BJ (cell line): ENCODE results near the gene OLFM2. TPM values are rescaled to one million over a fixed set of nuclear protein-coding genes. Genes with fewer than 3 reads are reported as not detected.
"Not testable (repeated sequence)": the region's sequence is repeated elsewhere in the genome, so short reads cannot be mapped to it uniquely, and the experiment has no call there.

Experiments used
- CTCF ChIA-PET: fragments of 350-600 bp; formaldehyde crosslinking; extraction: SDS; loops from one replicate; lab custom pipeline; 2021; ENCODE audit warnings: antibody characterized with exemption, inconsistent platforms; lab: Yijun Ruan, JAX
- POLR2A ChIA-PET: fragments of 300-600 bp; sonication (Branson Sonifier 250); formaldehyde crosslinking; extraction: SDS; loops from one replicate; lab custom pipeline; 2021; ENCODE audit warnings: antibody characterized with exemption; lab: Charles Lee
- DNase-seq: peaks from one replicate; pipeline ENCODE4 v3.0.0-alpha.2; 2011; ENCODE audit warnings: low read depth
- H3K27me3 ChIP-seq: 2 replicates; pipeline ENCODE4 v1.6.0; 2011; ENCODE audit warnings: low read length; ENCODE audit not compliant: control insufficient read depth, insufficient read depth
- H3K36me3 ChIP-seq: 2 replicates; pipeline ENCODE4 v1.5.1; 2011; ENCODE audit warnings: low read length; ENCODE audit not compliant: control insufficient read depth, insufficient read depth
- H3K4me3 ChIP-seq: 2 replicates; pipeline ENCODE4 v1.5.1; 2011; ENCODE audit warnings: low read depth, mild to moderate bottlenecking, control low read depth, low read length
- CTCF ChIP-seq: IDR thresholded peaks from 2 replicates; pipeline ENCODE4 v1.5.1; 2011; ENCODE audit warnings: low read depth, mild to moderate bottlenecking, control low read depth, inconsistent platforms, low read length, moderate library complexity; ENCODE audit not compliant: insufficient read depth
- polyA plus RNA-seq: library from polyadenylated mRNA; depleted of rRNA; stranded (reverse); fragments of >200 nt; gene quantifications from 2 replicates; pipeline ENCODE4 v1.2.3, GENCODE V29; 2011

The OLFM2 gene
- polyA plus RNA-seq, 1 experiment = 88.3 TPM

DNA sequence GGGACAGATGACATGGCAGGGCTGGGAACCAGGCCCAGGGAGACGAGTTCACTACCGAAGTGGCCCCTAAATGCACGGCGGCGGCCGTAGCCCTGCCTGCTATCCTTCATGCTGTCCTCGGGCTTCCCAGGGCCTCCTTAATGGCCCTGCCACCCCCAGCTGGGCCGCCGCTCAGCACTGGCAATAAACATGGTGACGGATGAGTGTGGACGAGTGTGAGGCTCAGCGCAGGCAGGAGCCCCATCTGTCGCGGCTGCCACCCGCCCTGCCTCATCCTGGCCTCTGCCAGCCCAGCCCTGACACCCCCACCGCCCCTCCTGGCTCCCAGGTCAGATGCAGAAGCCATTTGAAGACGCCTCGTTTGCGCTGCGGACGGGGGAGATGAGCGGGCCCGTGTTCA, 87.6 kb downstream of the OLFM2 start:
- H3K27me3 ChIP-seq = no peaks in the 10 kb centered on the region
- no peak for DNase-seq
- ChIA-PET POLR2A (no interaction called here), CTCF (no interaction called here)
- TF ChIP-seq CTCF = no peak
- H3K36me3 ChIP-seq = peaks cover 15% of the 10 kb centered on the region
- no peak overlapping the region for H3K4me3 ChIP-seq

GRCh38 chr19:9848060-9848459, 88.3 kb downstream of the OLFM2 start:
- ChIA-PET POLR2A (no interaction called here), CTCF (interaction anchor here (0.6 to 1.3 kb wide), 5 partner anchors 9 to 1521 kb away, joined by 3 to 8 read pairs (median 4); no protein-coding TSS in a partner anchor)
- Histone ChIP-seq H3K36me3 (peaks cover 18% of the 10 kb centered on the region), H3K27me3 (no peaks in the 10 kb centered on the region), H3K4me3 (no peak overlapping the region)
- peak; percentile 39 for TF ChIP-seq CTCF
- no peak for DNase-seq

DNA sequence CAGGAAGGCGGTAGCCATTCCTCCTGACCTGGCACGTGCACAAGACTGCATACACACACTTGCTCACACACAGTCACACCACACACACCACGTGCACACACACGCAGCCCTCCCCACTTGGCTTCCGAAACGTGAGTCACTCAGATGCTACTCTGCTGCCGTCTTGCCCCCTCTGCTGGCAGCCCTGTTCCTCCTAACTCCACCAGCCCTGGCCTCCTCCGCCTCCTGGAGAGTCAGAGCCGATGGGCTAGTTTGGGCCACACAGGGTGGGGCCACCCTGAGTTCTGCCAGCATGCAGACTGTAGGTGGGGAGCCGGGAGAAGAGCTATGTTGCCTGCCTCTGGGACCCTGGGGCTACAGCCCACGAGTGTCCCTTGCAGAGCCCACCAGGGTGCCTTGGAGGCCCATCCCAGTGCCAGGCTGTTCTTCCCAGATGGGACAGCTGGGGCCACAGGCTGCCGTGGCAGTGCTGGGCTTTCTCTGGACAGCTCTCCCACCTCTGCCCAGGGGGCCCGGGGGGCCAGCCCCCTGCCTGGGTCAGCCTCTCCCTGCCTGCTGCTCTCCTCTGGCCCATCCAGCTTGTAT, 89.1 kb downstream of the OLFM2 start:
- CTCF ChIA-PET = interaction anchor here (0.9 to 1.3 kb wide), 4 partner anchors 8 to 26 kb away, joined by 3 to 8 read pairs (median 4); no protein-coding TSS in a partner anchor
- Histone ChIP-seq H3K4me3 (no peak overlapping the region), H3K36me3 (peaks cover 25% of the 10 kb centered on the region), H3K27me3 (no peaks in the 10 kb centered on the region)
- DNase-seq = peak; percentile 66
- peak; percentile 94 for TF ChIP-seq CTCF
- POLR2A ChIA-PET = no interaction called here

- peaks cover 36% of the 10 kb centered on the region for H3K36me3 ChIP-seq
Measured at GRCh38 chr19:9843626-9844273, 92.6 kb downstream of the OLFM2 start.

DNA sequence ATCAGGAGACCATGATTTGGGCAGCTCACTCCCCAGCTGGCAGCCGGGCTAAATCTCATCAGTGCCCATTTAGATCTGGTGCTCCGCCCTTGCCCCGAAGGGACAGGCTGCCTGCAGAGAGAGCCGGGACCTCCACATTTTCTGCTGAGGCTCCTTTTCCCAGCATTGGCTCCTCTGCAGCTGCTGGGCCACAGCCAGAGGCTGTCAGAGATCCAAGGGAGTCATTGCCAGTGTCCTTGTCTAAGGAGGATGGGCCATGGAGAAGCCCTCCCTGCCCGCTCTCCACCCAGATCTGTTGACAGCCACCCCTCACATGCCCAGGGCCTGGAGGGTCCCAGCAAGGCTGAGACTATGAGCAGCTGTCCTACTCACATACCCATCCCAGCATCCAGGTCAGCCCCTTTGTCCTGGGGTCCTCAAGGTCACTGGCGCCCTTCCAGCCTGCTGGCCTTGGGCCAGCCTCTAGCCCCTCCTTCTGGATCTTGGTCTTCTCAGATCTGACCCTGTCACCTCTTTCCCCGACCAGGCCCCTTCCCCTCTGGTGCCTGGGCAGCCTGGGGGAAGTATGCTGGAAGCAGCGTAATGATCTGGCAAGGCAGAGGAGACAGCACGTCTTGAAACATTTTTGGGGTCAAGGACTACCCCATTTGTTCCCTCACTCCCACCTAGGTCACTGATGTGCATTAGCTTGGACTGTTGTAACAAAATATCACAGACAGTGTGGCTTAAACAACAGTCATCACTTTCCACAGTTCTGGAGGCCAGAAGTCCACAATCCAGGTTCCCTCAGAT, 93.3 kb downstream of the OLFM2 start:
- CTCF ChIA-PET = no interaction called here
- POLR2A ChIA-PET = no interaction called here
- no peak for DNase-seq
- peaks cover 34% of the 10 kb centered on the region for H3K36me3 ChIP-seq
- H3K27me3 ChIP-seq = no peaks in the 10 kb centered on the region
- TF ChIP-seq CTCF = no peak
- no peak overlapping the region for H3K4me3 ChIP-seq

More at GRCh38 chr19:9843626-9844273, 92.6 kb downstream of the OLFM2 start:
- POLR2A ChIA-PET, CTCF ChIA-PET, H3K4me3 ChIP-seq, H3K27me3 ChIP-seq, DNase-seq: not testable (repeated sequence)
